LNCaP clone FGC (cell line): ENCODE measurements around the gene IL31.

Experiments used
- DNase-seq: peaks from one replicate; pipeline ENCODE4 v3.0.0-alpha.2; 2011; ENCODE audit warnings: low read depth
- H3K4me3 ChIP-seq: 2 replicates; pipeline ENCODE4 v1.5.1; 2011; ENCODE audit warnings: mild to moderate bottlenecking, low read depth, low read length, control low read depth
- TF ChIP-seq, protein P1 (sequence below): IDR thresholded peaks from 2 replicates; pipeline ENCODE4 v1.5.1; 2012; ENCODE audit warnings: mild to moderate bottlenecking; ENCODE audit not compliant: control insufficient read depth, insufficient read depth; ENCODE audit errors: extremely low read depth

IL31 gene

DNA sequence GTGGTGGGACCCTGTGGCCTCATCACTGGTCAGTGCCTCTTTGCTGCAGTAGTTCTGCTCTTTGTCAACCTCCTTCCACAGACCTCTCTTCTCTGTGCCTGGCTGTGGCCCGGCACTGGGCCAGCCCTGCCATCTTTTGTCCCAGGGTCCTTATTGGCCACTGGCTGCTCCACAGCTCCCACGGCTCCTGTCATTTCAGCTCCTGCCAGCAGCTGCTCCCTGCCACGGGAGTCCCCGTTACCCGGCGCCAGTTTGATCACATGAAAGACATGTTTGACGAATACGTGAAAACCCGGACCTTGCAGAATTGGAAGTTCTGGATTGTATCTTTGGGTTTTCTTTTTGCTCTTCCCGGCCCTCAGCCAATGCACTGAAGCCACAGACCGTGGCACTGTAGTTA, 35.4 kb downstream of the IL31 start:
- DNase-seq: no peak
- TF ChIP-seq, protein P1, sequence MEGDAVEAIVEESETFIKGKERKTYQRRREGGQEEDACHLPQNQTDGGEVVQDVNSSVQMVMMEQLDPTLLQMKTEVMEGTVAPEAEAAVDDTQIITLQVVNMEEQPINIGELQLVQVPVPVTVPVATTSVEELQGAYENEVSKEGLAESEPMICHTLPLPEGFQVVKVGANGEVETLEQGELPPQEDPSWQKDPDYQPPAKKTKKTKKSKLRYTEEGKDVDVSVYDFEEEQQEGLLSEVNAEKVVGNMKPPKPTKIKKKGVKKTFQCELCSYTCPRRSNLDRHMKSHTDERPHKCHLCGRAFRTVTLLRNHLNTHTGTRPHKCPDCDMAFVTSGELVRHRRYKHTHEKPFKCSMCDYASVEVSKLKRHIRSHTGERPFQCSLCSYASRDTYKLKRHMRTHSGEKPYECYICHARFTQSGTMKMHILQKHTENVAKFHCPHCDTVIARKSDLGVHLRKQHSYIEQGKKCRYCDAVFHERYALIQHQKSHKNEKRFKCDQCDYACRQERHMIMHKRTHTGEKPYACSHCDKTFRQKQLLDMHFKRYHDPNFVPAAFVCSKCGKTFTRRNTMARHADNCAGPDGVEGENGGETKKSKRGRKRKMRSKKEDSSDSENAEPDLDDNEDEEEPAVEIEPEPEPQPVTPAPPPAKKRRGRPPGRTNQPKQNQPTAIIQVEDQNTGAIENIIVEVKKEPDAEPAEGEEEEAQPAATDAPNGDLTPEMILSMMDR: no peak
- H3K4me3 ChIP-seq: no peak overlapping the region

DNA sequence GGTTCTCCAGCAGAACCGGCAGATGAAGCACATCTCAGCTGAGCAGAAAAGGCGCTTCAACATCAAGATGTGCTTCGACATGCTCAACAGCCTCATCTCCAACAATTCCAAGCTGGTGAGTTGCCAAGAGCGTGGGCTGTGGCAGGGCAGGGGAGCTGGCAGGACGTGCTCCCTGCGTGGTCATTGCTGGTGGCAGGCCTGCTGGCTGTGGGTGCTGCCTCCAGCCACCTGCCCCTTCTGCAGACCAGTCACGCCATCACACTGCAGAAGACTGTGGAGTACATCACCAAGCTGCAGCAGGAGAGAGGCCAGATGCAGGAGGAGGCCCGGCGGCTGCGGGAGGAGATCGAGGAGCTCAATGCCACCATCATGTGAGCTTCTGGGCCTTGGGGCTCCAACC, 35.8 kb downstream of the IL31 start:
- DNase-seq: no peak
- TF ChIP-seq, protein P1: no peak
- no peak overlapping the region for H3K4me3 ChIP-seq

DNA sequence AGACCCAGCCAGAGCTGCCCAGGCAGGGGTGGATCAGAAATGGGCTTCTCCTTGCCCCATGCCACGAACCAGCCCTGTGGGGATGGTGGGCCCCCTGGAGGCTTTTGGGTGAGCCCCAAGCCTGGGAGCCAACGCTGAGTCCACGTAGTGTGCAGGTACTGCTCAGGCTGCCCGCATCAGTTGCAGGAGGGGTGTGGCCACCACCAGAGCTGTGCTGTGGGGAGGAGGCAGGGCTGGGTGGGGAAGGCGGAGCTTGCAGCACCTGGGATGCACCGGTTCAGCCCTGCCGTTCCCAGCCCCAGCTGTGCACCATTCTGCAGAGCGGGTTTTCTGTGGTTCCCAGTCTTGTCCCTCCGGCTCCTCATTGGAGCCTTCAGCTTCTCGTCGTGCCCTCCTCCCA, 36.3 kb downstream of the IL31 start:
- no peak overlapping the region for H3K4me3 ChIP-seq
- TF ChIP-seq, protein P1: no peak
- DNase-seq: peak; percentile 36

DNA sequence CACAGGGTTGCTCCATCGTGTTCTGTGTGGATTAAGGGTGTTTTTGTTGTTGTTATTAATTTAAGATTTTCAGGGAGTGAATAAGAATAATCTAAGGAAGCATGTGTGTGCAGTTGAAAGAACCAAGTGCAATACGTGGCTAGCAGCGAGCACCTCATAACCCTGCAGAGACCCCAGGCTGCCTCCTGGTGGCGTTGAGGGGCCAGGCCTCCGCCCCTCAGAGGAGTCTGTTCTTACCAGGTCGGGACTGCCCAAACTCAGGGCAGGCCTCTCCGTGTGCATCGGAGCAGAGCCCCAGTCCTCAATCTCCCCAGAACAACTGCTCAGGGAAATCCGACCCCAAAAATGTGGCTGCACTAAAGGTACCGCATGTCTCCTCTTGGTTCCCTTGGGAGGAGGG, 36.8 kb downstream of the IL31 start:
- TF ChIP-seq, protein P1: no peak
- no peak overlapping the region for H3K4me3 ChIP-seq
- no peak for DNase-seq

DNA sequence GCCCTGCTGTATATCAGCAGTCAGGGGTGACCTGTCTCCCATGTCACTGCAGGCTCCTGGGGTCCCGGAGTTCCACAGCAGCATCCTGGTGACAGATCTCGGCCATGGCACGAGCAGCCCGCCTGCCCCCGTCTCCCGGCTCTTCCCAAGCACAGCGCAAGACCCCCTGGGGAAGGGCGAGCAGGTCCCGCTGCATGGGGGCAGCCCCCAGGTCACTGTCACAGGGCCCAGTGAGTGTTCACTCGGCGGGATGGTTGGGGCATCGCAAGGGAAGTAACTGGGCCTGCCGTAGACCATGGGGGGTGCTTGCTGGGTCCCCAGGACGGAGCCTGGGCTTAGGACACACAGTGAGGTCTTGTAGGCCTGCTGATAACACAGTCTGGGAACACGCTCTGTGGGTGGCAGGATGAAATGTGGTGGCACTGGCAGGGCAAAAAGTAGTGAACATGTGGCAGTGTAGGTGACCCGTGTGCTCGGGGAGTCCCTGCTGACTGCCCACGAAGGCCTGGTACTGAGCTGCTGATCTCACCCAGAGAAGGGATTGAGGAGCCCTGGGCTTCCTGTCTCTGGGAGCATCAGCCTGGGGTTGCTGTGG, 38.5 kb downstream of the IL31 start:
- TF ChIP-seq, protein P1: no peak
- DNase-seq: no peak
- H3K4me3 ChIP-seq: no peak overlapping the region

DNA sequence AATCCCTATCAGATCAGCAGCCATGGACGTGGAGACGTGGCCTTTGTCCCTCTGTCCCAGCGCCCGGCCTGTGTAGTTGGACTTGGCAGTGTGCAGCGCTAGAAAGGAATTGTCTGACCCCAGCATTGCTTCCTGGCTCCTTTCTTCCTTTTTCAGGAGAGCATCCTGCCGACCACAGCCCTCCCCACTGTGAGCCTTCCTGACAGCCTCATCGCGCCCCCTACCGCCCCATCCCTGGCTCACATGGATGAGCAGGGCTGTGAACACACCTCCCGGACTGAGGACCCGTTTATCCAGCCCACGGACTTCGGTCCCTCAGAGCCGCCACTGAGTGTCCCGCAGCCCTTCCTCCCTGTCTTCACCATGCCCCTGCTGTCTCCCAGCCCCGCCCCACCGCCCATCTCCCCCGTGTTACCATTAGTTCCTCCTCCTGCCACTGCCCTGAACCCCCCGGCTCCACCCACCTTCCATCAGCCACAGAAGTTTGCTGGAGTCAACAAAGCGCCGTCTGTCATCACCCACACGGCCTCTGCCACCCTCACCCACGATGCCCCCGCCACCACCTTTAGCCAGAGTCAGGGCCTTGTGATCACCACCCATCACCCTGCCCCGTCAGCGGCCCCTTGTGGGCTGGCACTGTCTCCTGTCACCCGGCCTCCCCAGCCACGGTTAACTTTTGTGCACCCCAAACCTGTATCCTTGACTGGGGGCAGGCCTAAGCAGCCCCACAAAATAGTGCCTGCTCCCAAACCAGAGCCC, 40.6 kb downstream of the IL31 start:
- no peak for DNase-seq
- TF ChIP-seq, protein P1: no peak
- H3K4me3 ChIP-seq: no peak overlapping the region

DNA sequence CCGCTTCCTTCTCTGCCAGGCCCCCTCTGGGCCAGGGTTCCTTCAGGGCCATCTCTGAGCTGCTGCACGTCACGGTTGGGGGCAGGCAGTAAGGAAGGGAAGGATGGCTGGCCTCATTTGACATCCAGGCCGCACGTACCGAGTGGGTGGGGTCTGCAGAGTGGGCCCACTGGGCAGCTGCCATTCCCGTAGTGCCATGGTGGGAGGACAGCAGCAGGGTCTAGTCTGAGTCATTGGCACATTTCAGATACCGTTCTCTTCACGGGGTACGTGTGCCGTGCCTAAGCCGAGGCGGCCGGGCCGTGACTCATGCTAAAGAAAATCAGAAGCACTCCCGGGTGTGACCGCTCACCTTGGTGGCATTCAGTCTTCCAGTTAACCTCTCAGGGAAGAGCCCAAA, 43.9 kb downstream of the IL31 start:
- TF ChIP-seq, protein P1: no peak
- no peak for DNase-seq
- H3K4me3 ChIP-seq: no peak overlapping the region
